ENCODE data around the gene SEC14L2. TPM values are rescaled to one million over a fixed set of nuclear protein-coding genes. Genes with fewer than 3 reads are reported as not detected.

The SEC14L2 gene
- total and polyA plus RNA-seq, 2 of the 4 experiments (the other 2 are of a cell fraction): 38.7 to 54.8 TPM

DNA sequence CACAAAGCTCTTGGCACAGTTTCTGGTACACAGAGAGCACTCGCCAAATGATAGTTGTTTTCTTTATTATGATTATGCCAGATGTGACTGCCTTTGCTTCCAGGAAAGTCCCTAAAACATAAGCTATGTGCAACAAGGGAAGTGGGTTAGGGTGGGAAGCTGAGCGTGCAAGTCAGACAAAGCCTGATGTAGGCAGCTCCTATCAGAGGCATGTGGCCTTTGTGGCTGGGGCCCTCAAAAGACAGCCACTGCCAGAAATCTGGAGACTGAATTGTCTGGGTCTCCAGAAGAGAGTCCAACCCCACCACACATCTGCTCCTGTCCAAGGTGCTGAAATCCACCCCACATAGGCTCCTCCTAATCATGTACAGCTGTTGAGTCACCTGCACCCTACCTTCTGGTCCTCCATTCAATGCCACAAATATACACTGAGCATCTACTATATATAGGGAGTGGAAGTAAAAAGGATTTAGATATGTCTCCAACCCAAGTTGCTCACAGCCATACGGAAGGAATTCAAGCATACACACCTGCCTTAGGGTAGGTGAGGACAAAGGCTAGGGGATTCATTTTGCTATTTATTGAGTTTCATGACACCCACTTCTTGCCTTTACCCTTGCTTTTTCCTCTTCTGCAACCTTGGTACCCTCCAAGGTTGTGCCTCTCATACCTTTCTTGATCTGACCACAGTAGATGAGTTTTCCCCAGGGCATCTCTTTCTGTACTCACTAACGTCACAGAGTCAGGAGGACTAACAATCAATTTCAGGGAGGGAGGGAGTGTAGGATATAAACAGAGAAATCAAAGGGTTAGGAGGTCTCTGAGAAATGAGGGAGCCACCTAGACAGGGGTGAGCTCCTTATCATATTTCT, 62.6 kb downstream of the SEC14L2 start:
- dilution Hi-C loops (cut with HindIII; ENCODE audit: low sequenced_read_pairs, unreplicated experiment) (no loop called here), in situ Hi-C loops (cut with MboI; ENCODE audit: low sequenced_read_pairs) (no loop called here), intact Hi-C loops (cut with micrococcal nuclease) (no loop called here)
- H4K20me1 ChIP-seq (ENCODE audit: insufficient read depth, low read length): no peaks in the 10 kb centered on the region
- no peak overlapping the region for H4K8ac ChIP-seq (ENCODE audit: low read depth in 2 of 2, low read length in 2 of 2)
- H3K9me1 ChIP-seq (ENCODE audit: insufficient read depth, low read length): no peaks in the 10 kb centered on the region
- H3K36me3 ChIP-seq (ENCODE audit: control insufficient read depth, insufficient read depth, low read length): no peaks in the 10 kb centered on the region
- TF ChIP-seq RAD21 (IDR thresholded peaks at IDR 0.05; ENCODE audit: low read length) (no peak), POLR2A (IDR thresholded peaks at IDR 0.05; ENCODE audit: low read depth, low read length) (no peak), MAFK (IDR thresholded peaks at IDR 0.05; ENCODE audit: low read depth, low read length) (no peak), RCOR1 (IDR thresholded peaks at IDR 0.05; ENCODE audit: insufficient replicate concordance, low read length) (no peak), BHLHE40 (IDR thresholded peaks at IDR 0.05; ENCODE audit: low read depth, low read length) (no peak)
- TF ChIP-seq, protein P1, sequence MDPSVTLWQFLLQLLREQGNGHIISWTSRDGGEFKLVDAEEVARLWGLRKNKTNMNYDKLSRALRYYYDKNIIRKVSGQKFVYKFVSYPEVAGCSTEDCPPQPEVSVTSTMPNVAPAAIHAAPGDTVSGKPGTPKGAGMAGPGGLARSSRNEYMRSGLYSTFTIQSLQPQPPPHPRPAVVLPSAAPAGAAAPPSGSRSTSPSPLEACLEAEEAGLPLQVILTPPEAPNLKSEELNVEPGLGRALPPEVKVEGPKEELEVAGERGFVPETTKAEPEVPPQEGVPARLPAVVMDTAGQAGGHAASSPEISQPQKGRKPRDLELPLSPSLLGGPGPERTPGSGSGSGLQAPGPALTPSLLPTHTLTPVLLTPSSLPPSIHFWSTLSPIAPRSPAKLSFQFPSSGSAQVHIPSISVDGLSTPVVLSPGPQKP (IDR thresholded peaks at IDR 0.05; ENCODE audit: borderline replicate concordance, low read depth, low read length): no peak
- TF ChIP-seq, protein P2, sequence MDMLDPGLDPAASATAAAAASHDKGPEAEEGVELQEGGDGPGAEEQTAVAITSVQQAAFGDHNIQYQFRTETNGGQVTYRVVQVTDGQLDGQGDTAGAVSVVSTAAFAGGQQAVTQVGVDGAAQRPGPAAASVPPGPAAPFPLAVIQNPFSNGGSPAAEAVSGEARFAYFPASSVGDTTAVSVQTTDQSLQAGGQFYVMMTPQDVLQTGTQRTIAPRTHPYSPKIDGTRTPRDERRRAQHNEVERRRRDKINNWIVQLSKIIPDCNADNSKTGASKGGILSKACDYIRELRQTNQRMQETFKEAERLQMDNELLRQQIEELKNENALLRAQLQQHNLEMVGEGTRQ (IDR thresholded peaks at IDR 0.05; ENCODE audit: low read depth, low read length): no peak
- no peaks in the 10 kb centered on the region for H3K4me1 ChIP-seq (ENCODE audit: control insufficient read depth, insufficient read depth, low read length)
- no peak overlapping the region for H3K9ac ChIP-seq (ENCODE audit: low read depth, low read length)
- BruUV-seq (replicated peaks): no TSS peak
- H3K4me2 ChIP-seq (ENCODE audit: low read depth, low read length): no peak overlapping the region
- H3K14ac ChIP-seq (replicated peaks; ENCODE audit: low read depth, low read length): no peak overlapping the region
- H3K27me3 ChIP-seq (ENCODE audit: control insufficient read depth, insufficient read depth, low read length): peaks cover 4% of the 10 kb centered on the region; the same call in 1 of the 2 replicates
- no peak overlapping the region for H3K18ac ChIP-seq (ENCODE audit: low read depth, low read length)
- no peak overlapping the region for H2BK15ac ChIP-seq (ENCODE audit: low read depth, low read length)
- no peak overlapping the region for H3K4me3 ChIP-seq (ENCODE audit: insufficient read depth, low read depth, low read length)
- WGBS, 2 experiments (ENCODE audit: extremely low coverage in 2 of 2, insufficient read length in 1 of 2): no CpG with 5 or more reads among the region's 4 CpGs
- H3K79me1 ChIP-seq (ENCODE audit: low read depth in 1 of 2, low read length in 2 of 2): no peaks in the 10 kb centered on the region
- H3K4ac ChIP-seq (ENCODE audit: low read depth, low read length): no peak overlapping the region
- H2BK20ac ChIP-seq (ENCODE audit: low read depth, low read length): no peak overlapping the region
- no peak overlapping the region for H4K5ac ChIP-seq (ENCODE audit: low read depth, low read length)
- no peak overlapping the region for H3K56ac ChIP-seq (ENCODE audit: extremely low read depth, insufficient read depth, low read length)
- no peak overlapping the region for H4K91ac ChIP-seq (ENCODE audit: insufficient read depth, low read depth, low read length)
- H2AFZ ChIP-seq (replicated peaks; ENCODE audit: low read length, poor library complexity): no peak overlapping the region
- no peak overlapping the region for H2BK5ac ChIP-seq (ENCODE audit: low read depth, low read length, poor library complexity, severe bottlenecking)
- DNase-seq (peak; percentile 26), ATAC-seq (ENCODE audit: low read depth) (no peak)
- no peaks in the 10 kb centered on the region for H3K9me3 ChIP-seq (ENCODE audit: control insufficient read depth, insufficient read depth, low read length)
- no peak overlapping the region for H3K27ac ChIP-seq (ENCODE audit: insufficient read depth, low read length)
- H2AK5ac ChIP-seq (ENCODE audit: low read depth, low read length): no peak overlapping the region
- no peak overlapping the region for H3K23ac ChIP-seq (ENCODE audit: low read depth, low read length)
- ChIA-PET CTCF (no interaction called here), POLR2A (ENCODE audit: unreplicated experiment) (no interaction called here)
- no peak overlapping the region for H2AK9ac ChIP-seq (replicated peaks; ENCODE audit: low read depth, low read length, poor library complexity)
- no peak overlapping the region for H2BK120ac ChIP-seq (ENCODE audit: low read depth, low read length)
